NCI-H526 (cell line): Measurements from ENCODE around the gene ZNRF3.

ENCODE experiments used
- DNase-seq, 2 experiments: peaks; one replicate each; lab custom pipeline; 2025; lab: John Stamatoyannopoulos, UW

ZNRF3 gene

GRCh38 chr22:29009148-29009547 is 125.8 kb downstream of the ZNRF3 start:
- no peak for DNase-seq

DNA sequence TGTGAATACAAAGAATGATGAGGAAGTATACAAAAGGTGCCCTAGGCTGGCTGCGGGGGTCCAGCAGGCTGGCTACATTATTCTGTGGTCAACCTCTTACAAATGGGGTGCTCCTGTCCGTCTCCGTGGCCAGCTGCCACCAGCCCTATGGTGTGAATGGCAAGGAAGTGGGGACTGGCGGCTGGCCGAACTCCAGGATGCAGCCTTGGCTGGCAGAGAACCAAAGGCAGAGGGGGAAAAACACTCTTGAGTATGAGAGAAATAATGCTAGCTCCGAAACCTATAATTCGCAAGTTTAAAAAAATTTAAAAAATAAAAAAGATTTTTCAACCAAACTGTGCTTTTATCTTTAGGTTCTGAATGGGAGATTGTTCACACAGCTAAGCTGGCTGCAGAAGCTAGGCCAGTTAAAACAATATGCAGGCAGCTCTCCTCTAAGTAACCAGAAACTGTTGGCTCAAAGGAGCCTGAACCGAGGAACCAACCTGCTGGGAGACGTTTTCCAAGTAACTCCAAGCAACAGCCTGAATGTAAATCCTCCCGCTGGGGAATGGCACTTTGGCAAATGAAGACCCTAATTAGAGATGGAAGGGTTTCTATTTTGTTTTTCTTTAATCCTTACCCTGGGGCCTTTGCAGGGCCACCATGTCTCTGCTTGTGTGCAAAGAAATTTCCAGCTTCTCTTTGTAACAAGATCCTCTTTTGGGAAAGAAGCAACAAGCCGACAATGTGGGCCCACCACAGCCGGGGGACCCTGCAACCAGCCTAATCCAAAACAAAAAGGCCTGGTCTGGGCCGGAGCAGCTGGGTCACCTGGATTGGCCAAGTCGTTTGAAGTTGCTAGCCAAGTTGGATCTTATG is 128.1 kb downstream of the ZNRF3 start:
- no peak for DNase-seq

DNA sequence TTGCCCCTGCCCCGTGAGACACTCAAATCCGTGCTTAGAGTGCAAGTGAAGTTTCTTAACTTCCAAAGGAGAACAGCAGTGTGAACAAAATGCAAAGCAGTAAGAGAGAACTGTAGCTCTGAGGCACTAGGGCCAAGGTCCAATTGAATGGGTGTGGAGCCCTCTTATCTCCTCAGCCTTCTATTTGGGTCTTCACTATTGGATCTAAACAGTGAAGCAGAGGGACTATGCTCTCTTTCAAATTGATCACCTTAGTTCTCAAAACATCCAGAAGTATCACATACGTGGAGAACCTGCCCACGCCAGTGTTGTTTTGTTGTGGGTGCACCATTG is 128.7 kb downstream of the ZNRF3 start:
- no peak for DNase-seq

- no peak for DNase-seq
These were observed 129.6 kb downstream of the ZNRF3 start for GRCh38 chr22:29012952-29013351.

DNA sequence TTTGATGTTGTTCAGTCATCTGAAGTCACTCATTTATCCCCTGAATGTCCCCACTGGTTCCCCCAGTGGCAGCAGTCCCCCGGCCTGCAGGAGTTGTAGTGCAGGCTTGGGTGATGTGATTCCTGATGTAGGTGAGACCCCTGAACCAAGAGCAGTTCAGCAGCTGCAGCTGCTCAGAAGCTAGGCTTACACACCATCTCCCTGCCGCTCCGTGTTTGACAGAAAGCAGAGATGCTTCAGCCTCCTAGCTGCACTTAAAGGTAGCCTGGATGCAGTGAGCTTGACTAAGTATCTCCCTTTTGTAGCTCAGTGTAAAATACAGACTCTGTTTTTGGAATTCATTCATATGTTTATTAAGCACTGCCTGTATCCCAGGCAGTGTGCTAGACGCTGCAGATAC is 130.9 kb downstream of the ZNRF3 start:
- DNase-seq = no peak

DNA sequence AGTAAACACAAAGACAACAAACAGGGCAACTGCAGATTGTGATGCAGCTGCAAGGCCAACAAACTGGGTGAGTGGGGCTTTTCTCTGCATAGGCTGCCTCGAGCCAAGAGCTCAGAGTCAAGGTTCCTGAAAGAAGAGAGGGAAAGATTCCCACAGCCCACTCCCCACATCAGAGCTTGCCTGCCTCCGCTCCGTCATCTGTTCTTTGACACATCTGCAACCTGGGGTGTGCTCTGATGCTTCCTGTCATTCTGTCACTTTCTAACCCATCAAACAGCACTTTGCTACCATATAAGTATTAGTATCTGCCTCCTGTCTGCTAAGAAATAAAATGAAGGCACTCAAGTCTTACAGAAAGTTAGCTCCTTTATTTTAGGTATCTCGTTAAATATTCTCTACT is 131.4 kb downstream of the ZNRF3 start:
- no peak for DNase-seq

DNA sequence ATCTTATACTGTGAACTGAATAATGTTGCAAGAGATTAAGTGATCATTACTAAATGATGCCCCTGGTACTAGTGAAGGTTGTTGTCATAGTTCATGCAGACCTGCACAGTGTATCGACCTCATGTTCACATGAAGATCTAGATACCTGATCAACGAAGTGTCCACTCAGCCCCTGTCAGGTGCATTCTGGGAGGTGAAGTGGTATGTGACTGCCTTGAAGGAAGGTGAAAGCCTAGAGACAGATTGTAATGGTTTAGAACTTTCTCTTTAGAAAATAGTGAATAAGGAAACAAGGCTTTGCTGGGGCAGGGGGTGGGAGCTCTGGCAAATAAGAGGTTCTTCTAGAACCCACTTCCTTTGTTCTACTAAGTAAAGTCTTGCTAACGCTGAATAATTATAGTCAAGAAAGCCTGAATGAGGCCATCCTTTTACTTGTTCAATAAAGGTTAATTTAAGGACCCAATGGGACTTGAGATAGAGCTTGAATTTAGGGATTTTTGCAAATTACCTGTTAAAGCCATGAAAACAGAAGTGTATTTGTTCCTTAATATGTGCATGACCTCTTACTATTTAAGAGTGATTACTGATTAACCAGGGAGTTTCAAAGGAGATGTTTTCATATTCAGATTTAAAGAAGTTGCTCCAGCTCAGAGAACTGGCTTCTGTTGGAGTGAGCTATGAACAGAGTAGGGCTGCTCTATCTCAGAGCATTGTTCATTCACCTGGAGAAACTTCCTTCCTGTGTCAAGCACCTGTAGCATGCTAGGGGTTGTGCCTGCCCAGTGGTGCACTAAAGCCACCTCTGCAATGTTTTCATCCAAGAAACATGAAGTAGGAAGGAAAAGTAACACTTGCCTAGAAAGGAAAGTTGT is 132.9 kb downstream of the ZNRF3 start:
- DNase-seq = peak in 1 of 2 experiments; percentile 6

DNA sequence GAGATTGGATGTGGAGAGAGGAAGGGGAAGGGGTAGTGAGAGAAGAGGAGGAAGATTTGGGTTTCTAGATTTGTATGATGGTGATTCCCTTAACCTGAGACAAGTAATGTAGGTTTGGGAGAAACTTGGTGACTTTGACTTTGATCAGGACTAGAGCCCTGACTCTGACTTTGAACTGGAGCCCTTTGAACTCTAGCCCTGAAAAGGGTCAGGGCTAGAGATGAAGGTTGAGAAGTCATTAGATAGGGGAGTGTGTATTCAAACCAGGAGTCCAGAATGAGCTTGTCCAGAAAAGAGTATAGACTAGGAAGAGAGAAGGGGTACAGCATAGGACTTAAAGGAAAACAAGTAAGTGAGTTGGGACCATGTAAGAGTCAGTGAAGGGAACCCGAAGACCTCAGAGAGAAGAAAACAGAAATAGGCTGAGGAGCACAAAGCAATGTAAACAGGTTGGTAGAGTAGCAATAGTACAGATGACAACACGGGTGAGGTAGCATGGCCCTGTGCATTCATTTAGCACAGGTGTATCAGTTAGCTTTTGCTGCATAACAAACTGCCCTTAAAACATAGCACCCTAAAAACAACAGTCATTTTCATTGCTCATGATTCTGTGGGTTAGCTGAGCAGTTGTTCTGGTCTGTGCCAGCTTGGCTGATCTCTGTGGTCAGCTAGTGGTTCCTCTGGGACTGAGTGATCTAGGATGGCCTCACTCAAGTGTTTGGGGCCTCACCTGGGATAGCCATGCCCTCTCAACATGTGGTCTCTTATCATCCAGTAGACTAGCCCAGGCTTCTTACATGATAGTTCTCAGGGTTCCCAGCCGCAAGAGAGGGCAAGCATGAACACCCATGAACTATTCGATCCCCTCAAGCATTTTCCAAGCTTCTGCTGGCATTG is 135.2 kb downstream of the ZNRF3 start:
- no peak for DNase-seq

DNA sequence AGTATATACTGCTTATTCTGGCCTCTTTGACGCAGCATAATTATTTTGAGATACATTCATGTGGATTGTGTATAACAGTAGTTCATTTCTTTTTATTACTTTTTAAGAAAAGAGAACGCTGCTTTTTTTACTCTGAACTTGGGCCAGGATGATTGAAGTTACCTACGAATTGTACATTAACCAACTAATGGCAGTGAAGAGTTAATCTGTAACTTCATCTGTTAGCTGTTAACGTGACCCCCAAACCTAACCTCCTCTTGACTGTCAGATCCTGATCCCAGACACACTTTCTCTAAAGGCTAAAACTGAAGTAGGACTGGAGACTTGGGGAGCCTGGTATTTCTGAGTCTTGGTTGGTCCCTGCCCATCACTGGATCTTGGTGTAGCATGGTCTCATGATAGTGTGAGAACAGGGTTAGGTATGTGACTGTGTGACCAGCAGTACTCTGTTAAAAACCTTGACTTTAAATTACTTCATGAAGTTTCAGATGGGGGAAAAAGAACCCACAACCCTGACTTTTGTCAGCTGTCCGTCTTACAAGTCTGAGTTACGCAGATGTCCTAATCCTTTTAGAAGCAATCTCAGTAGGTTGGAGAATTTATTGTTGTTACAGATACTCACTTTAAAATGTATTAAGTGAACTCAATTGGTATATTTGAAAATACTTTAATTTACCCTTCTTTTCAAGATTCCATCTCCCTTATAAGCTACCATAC is 138.9 kb downstream of the ZNRF3 start:
- no peak for DNase-seq

- no peak for DNase-seq
These were observed 139.9 kb downstream of the ZNRF3 start for GRCh38 chr22:29023172-29023796.

- DNase-seq = no peak
These were observed 143.2 kb downstream of the ZNRF3 start for GRCh38 chr22:29026579-29026978.

- no peak for DNase-seq
These were observed 145.1 kb downstream of the ZNRF3 start for GRCh38 chr22:29028468-29028867.

GRCh38 chr22:29029202-29030000 is 146.0 kb downstream of the ZNRF3 start:
- DNase-seq = peak in 1 of 2 experiments; percentile 38

DNA sequence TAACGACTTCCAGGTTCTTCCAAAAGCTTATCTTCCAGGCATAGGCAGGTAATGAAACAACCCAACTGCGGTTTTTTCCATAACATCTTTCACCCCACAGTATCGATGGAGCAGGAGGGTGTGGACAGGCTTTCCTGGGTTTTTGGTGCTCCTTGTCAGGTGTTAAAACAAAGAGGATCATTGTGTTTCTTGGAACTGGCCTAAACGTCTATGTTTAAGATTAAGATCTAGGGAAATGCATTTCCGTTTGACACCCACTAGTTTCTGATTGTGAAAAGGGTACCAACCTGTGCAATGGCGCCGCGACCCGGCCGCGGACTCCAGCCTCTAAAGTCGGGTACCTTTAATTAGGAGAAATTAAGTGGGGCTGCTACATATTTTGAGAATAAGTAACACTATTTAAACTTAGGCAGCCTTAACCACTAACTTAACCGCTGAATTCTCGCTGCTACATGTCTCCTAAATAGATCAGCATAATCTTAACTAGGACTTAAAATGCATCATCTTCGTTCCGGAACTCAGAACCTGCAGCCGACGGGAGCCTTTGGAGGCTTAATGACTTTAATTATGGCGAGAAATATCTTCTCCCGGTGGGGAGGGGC is 146.7 kb downstream of the ZNRF3 start:
- peak; percentile 76 to 81 for DNase-seq

DNA sequence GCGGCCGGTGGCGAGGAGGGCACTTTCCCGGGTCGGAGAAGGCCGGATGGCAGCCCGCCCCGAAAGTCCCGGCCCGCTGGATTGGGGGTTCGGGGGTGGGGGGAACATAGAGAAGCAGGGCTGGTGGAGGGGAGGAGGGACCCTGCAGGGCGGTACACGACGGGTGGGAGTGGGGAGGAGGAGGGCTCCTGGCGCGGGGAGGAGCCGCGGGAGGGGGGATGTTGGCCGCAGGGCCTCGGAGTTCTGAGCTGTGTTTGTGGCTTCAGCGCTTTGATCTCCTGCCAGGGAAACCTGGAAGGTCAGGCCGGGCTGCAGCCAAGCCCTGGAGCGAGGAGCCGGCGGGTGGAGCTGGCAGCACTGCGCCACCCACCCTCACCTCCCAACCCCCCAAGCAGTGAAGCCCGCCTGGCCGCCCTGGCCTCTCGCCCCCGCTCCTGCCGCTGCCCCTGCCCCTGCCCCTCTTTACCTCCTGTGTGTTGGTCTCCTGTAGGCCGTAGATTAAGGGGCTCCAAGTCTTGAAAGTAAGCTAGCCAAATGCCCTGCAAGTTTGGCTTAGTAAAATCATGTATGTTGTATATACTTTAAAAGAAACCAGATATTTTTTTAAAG is 147.3 kb downstream of the ZNRF3 start:
- peak in 1 of 2 experiments; percentile 53 for DNase-seq

DNA sequence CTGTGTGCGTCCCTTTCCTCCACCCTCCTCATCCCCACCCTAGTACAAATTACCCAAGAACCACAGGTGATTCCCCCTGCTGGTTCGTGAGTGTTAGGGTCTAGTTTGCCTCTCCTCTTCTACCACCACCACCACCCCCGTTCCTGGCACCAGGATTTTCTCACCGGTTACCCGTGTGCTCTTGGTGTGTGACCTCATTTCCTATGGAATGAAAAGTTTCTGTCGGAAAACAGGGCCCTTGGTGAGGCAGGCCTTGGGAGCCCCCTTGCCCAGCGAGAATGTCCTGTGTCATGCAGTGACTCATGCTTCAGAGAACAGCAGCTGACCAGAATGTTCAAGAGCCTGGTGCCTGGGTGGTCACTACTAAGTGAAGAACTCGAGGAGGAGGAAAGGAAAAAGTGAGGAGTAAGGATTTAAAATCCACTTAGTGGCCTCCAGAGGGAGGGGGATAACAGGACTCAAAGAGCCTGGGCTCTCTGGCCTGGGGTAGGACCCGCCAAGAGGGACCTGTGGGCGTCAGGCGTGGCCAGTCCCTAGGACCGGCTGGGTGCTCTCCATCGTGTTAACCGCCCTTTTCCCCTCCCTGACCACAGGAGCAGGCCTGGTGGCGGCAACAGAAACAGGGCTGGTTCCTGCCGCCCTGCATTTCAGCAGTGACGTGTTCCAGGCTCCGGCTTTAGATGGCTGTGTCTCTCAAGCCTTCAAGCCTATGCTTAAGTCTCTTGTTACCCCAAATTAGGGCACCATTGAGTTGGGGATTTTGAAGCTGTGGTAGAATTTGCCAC is 148.0 kb downstream of the ZNRF3 start:
- DNase-seq = peak in 1 of 2 experiments; percentile 11

GRCh38 chr22:29032014-29032475 is 148.7 kb downstream of the ZNRF3 start:
- DNase-seq = no peak

GRCh38 chr22:29032584-29032983 is 149.2 kb downstream of the ZNRF3 start:
- no peak for DNase-seq
